Caco-2 (cell line): ENCODE data around the gene TMEM217. TPM values are rescaled to one million over a fixed set of nuclear protein-coding genes. Genes with fewer than 3 reads are reported as not detected.
"Not testable (repeated sequence)": the region's sequence is repeated elsewhere in the genome, so short reads cannot be mapped to it uniquely, and the experiment has no call there.

Experiments
- BruUV-seq: library from RNA; stranded (reverse); fragments of 400-500 nt; replicated peaks from 2 replicates; lab custom pipeline; 2021; lab: Mats Ljungman, UMichigan
- CTCF ChIA-PET: fragments of 300-600 bp; sonication (Branson Sonifier 250); formaldehyde crosslinking; loops from one replicate; lab custom pipeline; 2022; ENCODE audit warnings: antibody characterized with exemption; lab: Charles Lee
- POLR2A ChIA-PET: fragments of 300-600 bp; sonication (Branson Sonifier 250); formaldehyde crosslinking; loops from one replicate; lab custom pipeline; 2022; ENCODE audit warnings: antibody characterized with exemption; lab: Charles Lee
- DNase-seq, 2 experiments: peaks; one replicate each; pipeline versions ENCODE4 v3.0.0 to v3.0.0-alpha.2; 2020 to 2022
- H3K27me3 ChIP-seq: replicated peaks from 2 replicates; pipeline ENCODE4 v1.6.0; 2011; ENCODE audit warnings: low read length; ENCODE audit not compliant: control insufficient read depth, insufficient read depth
- H3K36me3 ChIP-seq: 2 replicates; pipeline ENCODE4 v1.5.1; 2011; ENCODE audit warnings: low read length; ENCODE audit not compliant: control insufficient read depth, insufficient read depth
- H3K4me1 ChIP-seq: fragments of 250-450 bp; sonication (Bioruptor Pico); 2 replicates; pipeline ENCODE4 v1.5.1; 2020; ENCODE audit warnings: mild to moderate bottlenecking
- H3K4me3 ChIP-seq: 2 replicates; pipeline ENCODE4 v1.5.1; 2011; ENCODE audit warnings: low read depth, mild to moderate bottlenecking, control low read depth, low read length
- H3K9me3 ChIP-seq: fragments of 250-450 bp; sonication (Bioruptor Pico); 2 replicates; pipeline ENCODE4 v1.5.1; 2020; ENCODE audit warnings: mild to moderate bottlenecking, moderate library complexity
- H3K27ac Mint-ChIP-seq: one replicate; pipeline ENCODE4 v1.8.0; 2022; ENCODE audit warnings: mixed read lengths; ENCODE audit not compliant: unreplicated experiment
- H3K27me3 Mint-ChIP-seq: one replicate; pipeline ENCODE4 v1.8.0; 2022; ENCODE audit warnings: mixed read lengths; ENCODE audit not compliant: insufficient read depth, unreplicated experiment
- H3K36me3 Mint-ChIP-seq: one replicate; pipeline ENCODE4 v1.8.0; 2022; ENCODE audit warnings: mild to moderate bottlenecking, mixed read lengths; ENCODE audit not compliant: insufficient read depth, unreplicated experiment
- H3K4me1 Mint-ChIP-seq: one replicate; pipeline ENCODE4 v1.8.0; 2022; ENCODE audit warnings: low read depth, mixed read lengths; ENCODE audit not compliant: unreplicated experiment
- H3K4me3 Mint-ChIP-seq: one replicate; pipeline ENCODE4 v1.8.0; 2022; ENCODE audit warnings: mild to moderate bottlenecking, moderate library complexity, mixed read lengths; ENCODE audit not compliant: unreplicated experiment
- H3K9me3 Mint-ChIP-seq: one replicate; pipeline ENCODE4 v1.8.0; 2022; ENCODE audit warnings: mixed read lengths; ENCODE audit not compliant: unreplicated experiment
- intact Hi-C: fragments of 100-400 bp; cut with micrococcal nuclease; formaldehyde crosslinking; loops from one replicate; pipeline ENCODE4 v1.10.0; 2022; ENCODE audit not compliant: unreplicated experiment
- total RNA-seq: library from RNA; stranded (reverse); gene quantifications from 2 replicates; pipeline ENCODE4 v1.2.3, GENCODE V29; 2022
- TF ChIP-seq, protein P1 (sequence below), 2 experiments: fragments of 200-600 bp in 1 of 2; IDR thresholded peaks; 1 replicate in 1 of 2; 2 replicates in 1 of 2; pipeline versions ENCODE4 v1.5.1 to v1.8.0; 2011 to 2022; ENCODE audit warnings: antibody characterized with exemption in 1 of 2, control low read depth in 1 of 2, inconsistent platforms in 1 of 2, low read depth in 1 of 2, low read length in 1 of 2, mild to moderate bottlenecking in 1 of 2, moderate library complexity in 1 of 2; ENCODE audit not compliant: insufficient read depth in 1 of 2, severe bottlenecking in 1 of 2, unreplicated experiment in 1 of 2

The TMEM217 gene
- total RNA-seq, 1 experiment from 2014 or later: 1.6 TPM

DNA sequence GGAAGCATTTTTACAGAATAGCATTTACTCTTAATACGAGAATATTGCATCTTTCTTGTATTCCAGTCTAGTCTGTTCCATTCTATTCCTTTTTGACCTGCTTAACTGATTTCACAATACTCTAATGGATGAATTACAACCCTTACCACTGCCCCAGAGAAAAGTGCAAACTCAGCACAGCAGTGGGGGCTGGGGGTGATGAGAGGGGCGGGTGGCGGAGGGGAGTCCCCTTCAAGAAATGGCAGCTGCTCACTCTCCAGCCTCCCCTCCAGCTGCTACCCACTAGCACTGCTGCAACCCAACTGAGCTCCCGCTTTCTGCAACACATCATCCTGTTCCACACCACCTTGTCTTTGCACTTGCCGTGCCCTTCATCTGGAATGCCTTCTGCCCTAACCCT is 57.9 kb downstream of the TMEM217 start:
- Mint-ChIP-seq H3K27me3 (no peaks in the 10 kb centered on the region), H3K9me3 (no peaks in the 10 kb centered on the region), H3K4me3 (no peak overlapping the region), H3K4me1 (peaks cover 23% of the 10 kb centered on the region), H3K36me3 (peaks cover 6% of the 10 kb centered on the region), H3K27ac (no peak overlapping the region)
- TF ChIP-seq, protein P1, sequence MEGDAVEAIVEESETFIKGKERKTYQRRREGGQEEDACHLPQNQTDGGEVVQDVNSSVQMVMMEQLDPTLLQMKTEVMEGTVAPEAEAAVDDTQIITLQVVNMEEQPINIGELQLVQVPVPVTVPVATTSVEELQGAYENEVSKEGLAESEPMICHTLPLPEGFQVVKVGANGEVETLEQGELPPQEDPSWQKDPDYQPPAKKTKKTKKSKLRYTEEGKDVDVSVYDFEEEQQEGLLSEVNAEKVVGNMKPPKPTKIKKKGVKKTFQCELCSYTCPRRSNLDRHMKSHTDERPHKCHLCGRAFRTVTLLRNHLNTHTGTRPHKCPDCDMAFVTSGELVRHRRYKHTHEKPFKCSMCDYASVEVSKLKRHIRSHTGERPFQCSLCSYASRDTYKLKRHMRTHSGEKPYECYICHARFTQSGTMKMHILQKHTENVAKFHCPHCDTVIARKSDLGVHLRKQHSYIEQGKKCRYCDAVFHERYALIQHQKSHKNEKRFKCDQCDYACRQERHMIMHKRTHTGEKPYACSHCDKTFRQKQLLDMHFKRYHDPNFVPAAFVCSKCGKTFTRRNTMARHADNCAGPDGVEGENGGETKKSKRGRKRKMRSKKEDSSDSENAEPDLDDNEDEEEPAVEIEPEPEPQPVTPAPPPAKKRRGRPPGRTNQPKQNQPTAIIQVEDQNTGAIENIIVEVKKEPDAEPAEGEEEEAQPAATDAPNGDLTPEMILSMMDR (IDR thresholded peaks at IDR 0.05; ENCODE audit: insufficient read depth in 1 of 2, low read depth in 1 of 2, low read length in 1 of 2, severe bottlenecking in 1 of 2, unreplicated experiment in 1 of 2): no peak
- BruUV-seq: no TSS peak
- Histone ChIP-seq H3K4me1 (peaks cover 25% of the 10 kb centered on the region), H3K27me3 (no peaks in the 10 kb centered on the region), H3K4me3 (no peak overlapping the region), H3K9me3 (no peaks in the 10 kb centered on the region), H3K36me3 (no peaks in the 10 kb centered on the region)
- intact Hi-C loops: loop anchor here (10.0 kb wide), 1 partner anchor 285 kb away; no protein-coding TSS in a partner anchor
- POLR2A ChIA-PET: no interaction called here
- CTCF ChIA-PET: interaction anchor here (1.0 kb wide), 1 partner anchor 180 kb away, joined by 3 read pairs; no protein-coding TSS in a partner anchor
- DNase-seq: no peak

DNA sequence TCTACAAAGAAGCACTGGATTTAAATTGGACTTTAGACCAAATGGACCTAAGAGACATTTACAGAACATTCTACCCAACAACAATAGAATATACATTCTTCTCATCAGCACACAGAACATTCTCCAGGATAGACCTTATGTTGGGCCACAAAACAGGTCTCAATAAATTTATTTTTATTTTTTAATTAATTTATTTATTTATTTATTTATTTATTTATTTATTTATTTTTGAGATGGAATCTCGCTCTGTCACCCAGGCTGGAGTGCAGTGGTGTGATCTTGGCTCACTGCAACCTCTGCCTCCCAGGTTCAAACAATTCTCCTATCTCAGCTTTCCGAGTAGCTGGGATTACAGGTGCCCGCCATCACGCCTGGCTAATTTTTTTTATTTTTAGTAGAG is 61.5 kb downstream of the TMEM217 start:
- H3K9me3 Mint-ChIP-seq, H3K36me3 ChIP-seq, H3K27me3 ChIP-seq, H3K4me1 ChIP-seq, intact Hi-C loops, BruUV-seq, H3K4me1 Mint-ChIP-seq, H3K27ac Mint-ChIP-seq, H3K36me3 Mint-ChIP-seq, H3K27me3 Mint-ChIP-seq, DNase-seq, H3K4me3 ChIP-seq, H3K9me3 ChIP-seq, POLR2A ChIA-PET, H3K4me3 Mint-ChIP-seq, CTCF ChIA-PET: not testable (repeated sequence)

DNA sequence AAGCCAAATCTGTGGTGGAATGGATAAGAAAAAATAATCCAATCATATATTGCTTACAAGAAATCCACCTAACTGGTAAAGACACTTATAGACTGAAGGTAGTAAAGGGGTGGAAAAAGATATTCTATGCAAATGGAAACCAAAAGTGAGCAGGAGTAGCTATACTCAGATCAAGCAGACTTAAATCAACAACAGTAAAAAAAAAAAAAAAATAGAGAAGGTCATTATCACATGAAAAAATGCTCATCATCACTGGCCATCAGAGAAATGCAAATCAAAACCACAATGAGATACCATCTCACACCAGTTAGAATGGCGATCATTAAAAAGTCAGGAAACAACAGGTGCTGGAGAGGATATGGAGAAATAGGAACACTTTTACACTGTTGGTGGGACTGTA is 63.1 kb downstream of the TMEM217 start:
- POLR2A ChIA-PET, H3K4me1 ChIP-seq, DNase-seq, BruUV-seq, intact Hi-C loops, H3K27me3 ChIP-seq, H3K36me3 Mint-ChIP-seq, H3K4me3 ChIP-seq, H3K4me3 Mint-ChIP-seq, H3K27ac Mint-ChIP-seq, H3K27me3 Mint-ChIP-seq, H3K9me3 Mint-ChIP-seq, H3K9me3 ChIP-seq, H3K36me3 ChIP-seq, H3K4me1 Mint-ChIP-seq: not testable (repeated sequence)
- CTCF ChIA-PET: interaction anchor here (1.3 to 2.5 kb wide), 2 partner anchors 15 to 177 kb away, joined by 8 to 10 read pairs; no protein-coding TSS in a partner anchor

DNA sequence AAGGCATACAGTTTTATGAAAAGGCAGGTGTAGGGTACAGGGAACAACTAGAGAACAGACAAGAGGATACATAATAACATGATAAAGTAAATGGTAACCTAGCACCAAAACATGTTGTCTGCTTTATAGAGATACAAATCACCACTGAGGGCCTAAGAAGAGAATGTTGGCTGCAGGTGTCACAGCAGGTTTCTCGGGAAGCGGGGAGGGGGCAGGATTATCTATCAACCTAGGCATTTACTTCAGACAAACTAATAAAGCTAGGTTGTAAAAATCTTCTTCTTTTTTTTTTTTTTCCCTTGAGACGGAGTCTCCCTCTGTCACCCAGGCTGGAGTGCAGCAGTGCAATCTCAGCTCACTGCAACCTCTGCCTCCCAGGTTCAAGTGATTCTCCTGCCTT is 65.3 kb downstream of the TMEM217 start:
- Mint-ChIP-seq H3K27ac (no peak overlapping the region), H3K4me1 (peaks cover 7% of the 10 kb centered on the region), H3K4me3 (no peak overlapping the region), H3K27me3 (no peaks in the 10 kb centered on the region), H3K36me3 (no peaks in the 10 kb centered on the region), H3K9me3 (no peaks in the 10 kb centered on the region)
- Histone ChIP-seq H3K36me3 (no peaks in the 10 kb centered on the region), H3K4me3 (no peak overlapping the region), H3K27me3 (no peaks in the 10 kb centered on the region), H3K9me3 (no peaks in the 10 kb centered on the region), H3K4me1 (peaks cover 4% of the 10 kb centered on the region; the same call in 1 of the 2 replicates)
- TF ChIP-seq, protein P1 (IDR thresholded peaks at IDR 0.05; ENCODE audit: insufficient read depth in 1 of 2, low read depth in 1 of 2, low read length in 1 of 2, severe bottlenecking in 1 of 2, unreplicated experiment in 1 of 2): no peak
- no TSS peak for BruUV-seq
- POLR2A ChIA-PET: no interaction called here
- intact Hi-C loops: no loop called here
- peak; percentile 46 to 47 for DNase-seq
- CTCF ChIA-PET: interaction anchor here (0.7 kb wide), 2 partner anchors 92 to 170 kb away, joined by 3 to 4 read pairs; no protein-coding TSS in a partner anchor
